NCI-H2196 treated with DMSO at 0.1 percent for 48 hours (cell line): ENCODE data around the gene SASH3.

Experiments used
- DNase-seq: peaks from one replicate; lab custom pipeline; 2025; ENCODE audit not compliant: unreplicated experiment; lab: John Stamatoyannopoulos, UW

SASH3 gene

DNA sequence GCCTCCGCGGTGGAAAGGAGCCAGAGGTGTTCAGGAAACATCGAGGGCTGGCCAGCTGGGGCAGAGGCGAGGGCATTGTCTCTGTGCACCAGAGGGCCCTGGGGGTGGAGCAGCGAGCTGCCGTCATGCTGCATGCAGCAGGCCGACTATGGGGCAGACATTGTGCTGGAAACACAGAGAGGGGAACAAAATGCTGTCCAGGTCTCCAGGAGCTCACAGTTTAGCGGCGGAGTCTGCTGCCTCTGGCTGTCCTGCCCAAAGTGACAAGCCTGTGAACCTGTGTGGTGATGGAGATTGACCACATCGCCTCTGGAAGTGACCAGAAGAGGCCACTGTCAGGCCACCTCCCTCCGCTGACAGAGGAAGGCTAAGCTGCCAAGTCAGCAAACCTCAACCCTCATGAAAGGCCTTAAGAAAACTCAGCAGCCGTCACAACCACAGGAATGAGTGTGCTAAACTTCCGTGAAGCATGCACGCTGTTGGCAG is 20.1 kb upstream of the SASH3 start:
- no peak for DNase-seq

DNA sequence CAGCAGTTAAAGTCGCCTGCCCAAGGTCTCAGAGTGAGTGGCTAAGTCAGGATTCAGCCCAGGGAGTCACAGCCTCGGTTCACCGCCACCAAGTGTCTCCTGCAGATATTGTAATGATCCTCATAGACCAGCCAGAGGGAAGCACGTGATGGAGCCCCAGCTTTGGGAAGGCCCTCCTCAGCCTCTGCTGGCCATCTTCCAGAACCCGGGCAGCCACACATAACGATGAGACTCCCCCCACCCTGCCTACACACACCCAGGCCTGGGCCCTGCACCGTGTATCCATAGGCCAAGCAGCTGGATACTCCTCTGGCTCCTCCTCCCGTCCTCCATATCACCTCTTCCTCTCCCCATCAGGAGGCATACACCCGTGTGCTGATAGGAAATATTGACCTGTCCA is 19.6 kb upstream of the SASH3 start:
- no peak for DNase-seq

DNA sequence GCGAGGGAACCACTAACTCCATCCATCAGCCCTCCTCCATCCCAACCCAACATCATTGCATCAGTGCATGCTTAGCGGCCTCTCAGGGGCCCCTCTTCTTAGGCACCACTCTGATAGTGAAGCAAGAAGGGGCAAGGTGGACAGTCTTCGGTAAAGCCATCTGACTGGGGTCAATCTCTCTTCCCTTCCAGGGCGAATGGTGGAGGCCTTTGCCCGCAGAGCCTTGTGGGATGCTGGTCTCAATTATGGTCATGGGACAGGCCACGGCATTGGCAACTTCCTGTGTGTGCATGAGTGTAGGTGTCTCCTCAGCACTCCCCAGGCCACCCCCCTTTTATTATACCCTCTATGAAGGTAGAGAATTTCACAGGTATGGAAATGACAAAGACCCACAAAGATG is 18.8 kb upstream of the SASH3 start:
- no peak for DNase-seq

DNA sequence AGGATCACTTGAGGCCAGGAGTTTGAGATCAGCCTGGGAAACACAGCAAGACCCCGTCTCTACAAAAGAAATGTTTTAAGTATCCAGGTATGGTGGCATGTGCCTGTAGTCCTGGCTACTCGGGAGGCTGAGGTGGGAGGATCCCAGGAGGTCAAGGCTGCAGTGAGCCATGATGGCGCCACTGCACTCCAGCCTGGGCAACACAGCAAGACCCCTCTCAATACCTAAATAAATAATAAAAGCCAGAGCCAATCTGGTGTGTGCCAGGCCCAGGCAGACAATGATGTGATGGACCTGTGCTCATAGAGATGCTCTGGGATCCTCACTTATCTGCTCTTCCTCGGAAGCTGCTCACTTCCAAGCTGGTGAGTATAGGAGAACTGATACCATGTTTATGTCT is 18.2 kb upstream of the SASH3 start:
- DNase-seq = no peak

- no peak for DNase-seq
Measured at GRCh38 chrX:129762448-129762847, 17.3 kb upstream of the SASH3 start.

DNA sequence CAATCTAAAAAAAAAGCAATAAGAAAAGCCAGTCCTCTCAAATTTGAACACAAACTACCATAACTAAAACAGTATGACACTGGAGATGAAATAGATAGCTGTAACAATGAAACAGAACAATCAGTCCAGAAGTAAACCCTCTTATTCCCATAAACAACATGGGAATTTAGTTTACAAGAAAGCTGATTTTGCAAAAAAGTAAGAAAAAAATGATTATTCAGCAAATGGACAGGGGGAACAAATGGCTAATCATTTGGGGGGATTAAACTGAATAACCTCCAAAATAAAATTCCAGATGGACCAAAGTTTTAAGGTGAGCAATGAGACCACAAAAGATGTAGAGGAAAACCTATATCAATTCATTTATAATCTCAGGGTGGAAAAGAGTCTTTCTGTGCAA is 16.1 kb upstream of the SASH3 start:
- no peak for DNase-seq

DNA sequence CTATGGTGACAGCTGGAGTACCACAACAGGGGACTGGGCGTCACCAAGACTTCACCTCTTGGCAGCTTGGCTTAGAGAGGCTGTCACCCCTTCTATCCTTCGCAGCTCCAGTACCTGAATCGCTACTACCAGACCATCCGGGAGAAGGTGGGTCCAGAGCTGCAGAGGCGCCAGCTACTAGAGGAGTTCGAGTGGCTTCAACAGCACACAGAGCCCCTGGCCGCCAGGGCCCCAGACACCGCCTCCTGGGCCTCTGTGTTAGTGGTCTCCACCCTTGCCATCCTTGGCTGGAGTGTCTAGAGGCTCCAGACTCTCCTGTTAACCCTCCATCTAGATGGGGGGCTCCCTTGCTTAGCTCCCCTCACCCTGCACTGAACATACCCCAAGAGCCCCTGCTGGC is 11.6 kb upstream of the SASH3 start:
- no peak for DNase-seq

DNA sequence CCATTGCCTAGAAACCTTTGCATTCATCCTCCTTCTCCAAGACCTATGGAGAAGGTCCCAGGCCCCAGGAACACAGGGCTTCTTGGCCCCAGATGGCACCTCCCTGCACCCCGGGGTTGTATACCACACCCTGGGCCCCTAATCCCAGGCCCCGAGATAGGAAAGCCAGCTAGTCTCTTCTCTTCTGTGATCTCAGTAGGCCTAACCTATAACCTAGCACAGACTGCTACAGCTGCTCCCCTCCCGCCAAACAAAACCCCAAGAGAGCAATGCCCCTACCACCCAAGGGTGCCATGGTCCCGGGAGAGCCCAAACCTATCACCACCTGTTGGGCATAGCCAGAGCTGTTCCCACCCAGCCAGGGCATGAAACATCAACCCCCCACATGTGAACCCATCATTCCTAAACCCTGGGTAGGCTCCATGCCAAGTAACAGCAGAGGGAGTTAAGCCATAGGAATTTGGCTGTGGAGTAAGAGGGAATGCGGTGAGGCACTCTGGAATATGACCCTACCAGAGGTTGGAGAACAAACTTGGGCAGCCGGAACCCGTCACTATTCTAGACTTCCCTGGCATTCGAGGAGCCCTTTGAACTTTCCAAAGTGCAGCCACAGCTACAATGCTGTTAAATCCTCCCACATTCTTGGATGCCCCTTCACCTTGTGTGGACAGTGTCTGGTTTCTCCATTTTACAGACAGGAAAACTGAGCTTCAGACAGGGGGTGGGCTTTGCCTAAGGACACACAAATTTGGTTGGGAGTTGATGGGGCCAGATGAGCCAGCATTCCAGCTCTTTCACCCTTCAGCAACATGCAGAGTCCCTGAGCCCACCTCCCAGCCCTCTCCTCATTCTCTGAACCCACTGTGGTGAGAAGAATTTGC is 10.9 kb upstream of the SASH3 start:
- no peak for DNase-seq

DNA sequence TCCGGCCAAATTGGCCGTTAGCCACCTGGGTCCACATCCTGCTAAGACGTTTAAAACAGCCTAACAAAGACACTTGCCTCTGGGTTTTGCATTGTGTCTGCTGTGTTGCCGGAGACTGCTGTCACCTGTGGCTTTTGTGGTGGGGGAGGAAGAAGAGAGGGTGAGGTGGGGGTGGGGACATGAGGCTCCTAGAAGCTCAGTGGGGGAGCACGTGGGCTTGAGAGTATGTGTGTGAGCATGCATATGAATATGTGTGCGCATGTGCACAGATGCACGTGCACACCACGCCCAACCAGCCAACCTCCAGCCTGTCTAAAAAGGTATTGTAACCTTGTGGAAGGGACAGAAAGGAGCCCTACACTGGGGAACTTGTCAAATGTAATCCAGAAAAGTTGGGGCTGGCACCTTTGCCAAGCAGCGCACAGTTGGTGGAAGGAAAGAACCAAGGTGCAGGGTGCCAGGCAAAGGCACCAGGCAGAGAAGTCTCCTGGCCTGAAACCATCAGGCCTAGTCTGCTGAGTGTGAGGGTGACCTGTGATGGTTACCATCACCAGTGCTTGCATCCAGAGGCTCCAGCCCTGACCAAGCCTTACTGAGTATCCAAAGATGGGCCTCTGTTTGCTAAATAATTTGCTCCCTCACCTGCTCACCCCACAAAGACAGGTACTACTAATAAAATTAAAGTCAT is 10.1 kb upstream of the SASH3 start:
- DNase-seq = no peak

- no peak for DNase-seq
Measured at GRCh38 chrX:129771266-129771995, 8.3 kb upstream of the SASH3 start.

- no peak for DNase-seq
Measured at GRCh38 chrX:129772796-129773431, 6.8 kb upstream of the SASH3 start.

GRCh38 chrX:129773649-129774458 is 5.9 kb upstream of the SASH3 start:
- DNase-seq = no peak

DNA sequence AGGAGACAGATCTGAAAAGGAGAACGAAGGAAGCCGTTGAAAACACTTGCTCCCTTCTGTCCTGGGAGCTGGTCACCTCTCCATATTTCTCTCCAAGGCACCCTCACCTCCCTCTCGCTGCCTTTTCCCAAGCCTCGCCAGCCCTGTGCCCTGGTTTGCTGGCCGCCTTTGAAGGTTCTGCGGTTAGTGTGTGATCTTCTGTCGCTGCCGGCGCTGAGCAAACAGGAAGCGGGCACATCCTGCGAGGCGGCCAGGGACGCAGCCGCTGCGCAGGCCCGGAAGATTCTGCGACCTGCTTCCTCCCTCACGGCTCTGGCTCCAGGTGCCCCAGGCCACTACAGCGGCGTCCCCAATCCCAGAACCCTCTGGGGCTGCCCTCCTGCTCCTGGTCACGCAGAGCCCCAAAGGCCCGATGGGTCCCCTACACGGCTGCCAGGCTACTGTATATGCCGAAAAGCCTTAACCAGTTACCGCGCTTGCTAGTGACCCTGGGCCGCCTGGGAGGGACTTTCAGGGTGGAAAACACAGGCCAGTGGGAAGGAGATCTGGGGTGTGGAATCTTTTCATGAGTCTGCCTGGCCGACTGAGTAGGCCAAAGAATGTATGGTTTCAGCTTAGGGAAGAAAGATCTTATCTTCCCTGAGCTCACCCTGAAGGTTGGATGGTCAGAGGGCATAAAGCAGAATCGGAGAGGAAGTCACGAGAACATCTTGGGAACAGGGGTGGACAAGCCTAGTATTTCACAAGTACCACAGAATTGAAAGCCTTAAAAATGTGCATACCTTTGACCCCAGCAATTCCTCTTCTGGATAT is 2.3 kb upstream of the SASH3 start:
- DNase-seq = no peak

GRCh38 chrX:129779086-129779672 is 570 bp upstream of the SASH3 start:
- DNase-seq = no peak

DNA sequence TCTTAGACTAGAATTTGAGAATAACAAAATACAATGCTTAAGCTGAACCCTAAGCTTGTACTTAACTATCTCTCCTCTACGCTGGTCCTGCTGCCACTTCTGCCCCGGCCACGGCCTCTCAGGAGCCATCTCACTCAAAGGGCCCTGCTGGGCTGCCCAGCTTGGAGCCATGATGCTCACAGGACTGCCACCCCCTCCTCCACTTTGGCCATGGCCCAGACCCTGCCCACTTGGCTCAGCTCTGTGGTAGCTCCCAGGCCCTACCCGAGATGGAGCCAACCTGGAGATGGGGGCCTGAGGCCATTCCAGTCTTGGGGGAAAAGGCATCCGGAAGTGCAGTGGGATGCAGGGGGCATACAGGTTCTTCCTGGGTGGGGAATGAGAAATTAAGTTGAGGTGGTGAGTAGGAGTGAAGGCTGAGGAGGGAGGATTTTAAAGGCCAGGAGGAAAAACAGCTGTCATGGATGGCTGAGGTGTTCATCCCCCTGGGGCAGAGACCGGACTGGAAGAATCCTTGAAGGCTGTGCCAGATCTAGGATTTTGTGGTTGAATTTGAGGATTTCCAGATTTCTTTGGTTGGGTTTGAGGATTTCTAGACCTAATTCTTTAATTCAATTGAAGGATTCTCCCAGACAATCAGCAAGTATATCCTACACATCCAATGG is 824 bp downstream of the SASH3 start:
- no peak for DNase-seq

DNA sequence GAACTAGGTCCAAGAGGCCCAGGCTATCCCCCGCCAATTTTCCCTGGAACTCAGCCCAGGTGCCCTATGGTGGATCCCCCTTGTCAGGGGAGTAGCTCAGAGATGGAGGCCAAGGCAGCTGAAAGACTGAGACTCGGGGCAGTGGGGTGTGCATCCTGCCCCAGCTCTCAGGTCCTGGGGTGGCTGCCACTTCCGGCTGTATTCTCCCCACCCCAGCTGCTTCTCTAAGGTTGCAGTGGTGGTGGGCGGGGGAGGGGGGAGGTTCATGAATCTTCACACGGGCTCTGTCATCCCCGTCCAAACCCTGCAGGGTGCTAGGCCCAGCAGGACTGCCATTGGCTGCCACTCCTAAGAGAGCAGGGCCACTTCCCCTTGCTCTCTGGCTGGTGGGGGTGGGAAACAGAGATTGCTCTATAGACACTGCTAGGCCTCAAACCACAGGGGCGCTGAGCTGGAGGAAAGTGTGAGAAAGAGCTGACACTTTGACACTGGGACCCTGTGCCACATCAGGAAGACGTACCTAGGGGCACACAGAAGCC is 1.5 kb downstream of the SASH3 start:
- DNase-seq = no peak

DNA sequence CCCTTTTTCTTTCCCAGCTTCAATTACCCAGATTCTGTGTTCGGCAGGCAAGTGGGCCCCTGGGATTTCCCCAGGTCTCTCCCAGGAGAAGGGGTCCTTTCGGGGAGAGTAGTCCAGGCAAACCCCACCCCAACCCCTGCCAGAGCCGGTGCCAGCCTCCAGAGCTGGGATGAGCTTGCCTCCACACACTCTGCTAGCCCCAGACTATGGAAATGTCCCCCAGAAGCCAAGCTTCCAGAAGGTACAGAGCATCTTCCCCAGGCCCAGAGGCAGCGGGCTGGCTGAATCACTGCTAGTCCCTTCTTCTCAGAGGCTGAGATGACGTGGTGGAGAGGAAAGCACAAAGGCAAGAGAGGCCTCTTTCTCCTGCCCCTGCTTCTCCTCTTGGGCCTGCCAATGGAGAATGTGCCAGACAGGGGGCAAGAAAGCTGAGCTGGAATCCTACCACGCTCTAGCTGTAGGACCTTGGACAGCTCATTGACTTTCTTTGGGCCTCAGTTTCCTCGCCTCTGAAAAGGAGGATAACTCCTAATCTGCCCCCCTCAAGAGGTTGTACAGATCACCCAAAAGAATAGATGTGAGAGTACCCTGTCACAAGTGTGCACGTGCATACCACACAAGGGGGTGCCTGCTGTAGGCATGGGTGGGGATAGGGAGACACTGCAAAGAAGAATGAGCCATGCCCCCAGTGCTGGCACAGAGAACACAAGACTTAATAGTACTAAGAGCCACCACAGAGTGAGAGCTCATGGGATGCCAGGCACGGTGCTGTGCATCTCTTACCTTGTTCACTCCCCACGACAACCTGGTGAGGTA is 2.1 kb downstream of the SASH3 start:
- DNase-seq = no peak

DNA sequence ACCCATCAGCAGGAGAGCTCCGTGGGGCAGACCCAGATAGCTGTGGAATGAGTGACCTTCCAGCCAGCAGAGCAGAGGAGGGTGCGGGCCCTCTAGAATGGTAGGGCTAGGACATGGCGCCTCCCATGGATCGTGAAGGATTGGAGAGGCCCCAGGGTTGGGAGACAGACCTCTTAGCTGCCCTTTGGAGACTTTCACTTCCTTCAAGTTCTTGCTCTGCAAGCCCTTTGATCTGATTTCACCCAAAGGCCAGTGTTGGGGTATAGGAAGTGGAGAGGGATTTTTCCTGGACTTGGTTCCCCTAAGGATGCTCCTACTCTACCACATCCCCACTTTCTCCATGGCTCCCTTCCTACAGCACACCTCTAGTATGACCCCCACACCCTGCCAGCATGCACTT is 3.0 kb downstream of the SASH3 start:
- no peak for DNase-seq
